B cell (primary cell): ENCODE results near the gene CHST11.

Experiments
- EZH2 ChIP-seq: IDR thresholded peaks from 2 replicates; pipeline ENCODE4 v1.6.1; 2012; ENCODE audit warnings: borderline replicate concordance, low read depth, mild to moderate bottlenecking, moderate library complexity, low read length; ENCODE audit not compliant: insufficient read depth, poor library complexity, severe bottlenecking
- TF ChIP-seq, protein P1 (sequence below): fragments of 200-600 bp; IDR thresholded peaks from one replicate; pipeline ENCODE4 v1.8.0; 2022; ENCODE audit warnings: antibody characterized with exemption, mild to moderate bottlenecking

GRCh38 chr12:104636496-104636895 lies 179.7 kb downstream of the CHST11 start:
- TF ChIP-seq, protein P1, sequence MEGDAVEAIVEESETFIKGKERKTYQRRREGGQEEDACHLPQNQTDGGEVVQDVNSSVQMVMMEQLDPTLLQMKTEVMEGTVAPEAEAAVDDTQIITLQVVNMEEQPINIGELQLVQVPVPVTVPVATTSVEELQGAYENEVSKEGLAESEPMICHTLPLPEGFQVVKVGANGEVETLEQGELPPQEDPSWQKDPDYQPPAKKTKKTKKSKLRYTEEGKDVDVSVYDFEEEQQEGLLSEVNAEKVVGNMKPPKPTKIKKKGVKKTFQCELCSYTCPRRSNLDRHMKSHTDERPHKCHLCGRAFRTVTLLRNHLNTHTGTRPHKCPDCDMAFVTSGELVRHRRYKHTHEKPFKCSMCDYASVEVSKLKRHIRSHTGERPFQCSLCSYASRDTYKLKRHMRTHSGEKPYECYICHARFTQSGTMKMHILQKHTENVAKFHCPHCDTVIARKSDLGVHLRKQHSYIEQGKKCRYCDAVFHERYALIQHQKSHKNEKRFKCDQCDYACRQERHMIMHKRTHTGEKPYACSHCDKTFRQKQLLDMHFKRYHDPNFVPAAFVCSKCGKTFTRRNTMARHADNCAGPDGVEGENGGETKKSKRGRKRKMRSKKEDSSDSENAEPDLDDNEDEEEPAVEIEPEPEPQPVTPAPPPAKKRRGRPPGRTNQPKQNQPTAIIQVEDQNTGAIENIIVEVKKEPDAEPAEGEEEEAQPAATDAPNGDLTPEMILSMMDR = no peak
- no peak for TF ChIP-seq EZH2
